Loucy (cell line): Measurements from ENCODE around the gene ABTB2.
A peak's percentile ranks its signal among the peaks of the same experiment; 100 is the strongest.

ENCODE experiments used
- H2AFZ ChIP-seq: fragments of 200-600 bp; sonication (generic); 2 replicates; pipeline ENCODE4 v1.6.0; 2016; ENCODE audit warnings: antibody characterized with exemption, mild to moderate bottlenecking, low read length, moderate library complexity
- H3F3A ChIP-seq: fragments of 200-600 bp; 2 replicates; pipeline ENCODE4 v1.6.0; 2016; ENCODE audit warnings: antibody characterized with exemption, low read depth, mild to moderate bottlenecking
- H3K27me3 ChIP-seq: fragments of 200-600 bp; sonication (generic); 2 replicates; pipeline ENCODE4 v1.6.1; 2014; ENCODE audit warnings: low read length, mild to moderate bottlenecking; ENCODE audit not compliant: insufficient read depth, poor library complexity, severe bottlenecking
- H3K36me3 ChIP-seq: fragments of 200-600 bp; sonication (generic); 2 replicates; pipeline ENCODE4 v1.6.1; 2016; ENCODE audit warnings: low read length; ENCODE audit not compliant: insufficient read depth
- H3K4me1 ChIP-seq: fragments of 200-600 bp; sonication (generic); 2 replicates; pipeline ENCODE4 v1.5.1; 2014; ENCODE audit warnings: low read length, mild to moderate bottlenecking; ENCODE audit not compliant: insufficient read depth, poor library complexity, severe bottlenecking
- H3K4me2 ChIP-seq: fragments of 200-600 bp; sonication (generic); 2 replicates; pipeline ENCODE4 v1.6.0; 2014; ENCODE audit warnings: antibody characterized with exemption, low read length, low read depth, mild to moderate bottlenecking; ENCODE audit not compliant: poor library complexity, severe bottlenecking
- H3K4me3 ChIP-seq: fragments of 200-600 bp; sonication (generic); 2 replicates; pipeline ENCODE4 v1.5.1; 2014; ENCODE audit warnings: low read length, mild to moderate bottlenecking, mixed read lengths; ENCODE audit not compliant: poor library complexity, severe bottlenecking
- H3K79me2 ChIP-seq: fragments of 200-600 bp; sonication (generic); 2 replicates; pipeline ENCODE4 v1.6.1; 2014; ENCODE audit warnings: low read length; ENCODE audit not compliant: insufficient read depth
- H3K9ac ChIP-seq: fragments of 200-600 bp; sonication (generic); 2 replicates; pipeline ENCODE4 v1.6.0; 2014; ENCODE audit warnings: mild to moderate bottlenecking, low read depth, low read length, moderate library complexity; ENCODE audit not compliant: poor library complexity, severe bottlenecking
- H3K9me2 ChIP-seq: fragments of 200-600 bp; sonication (generic); replicated peaks from 2 replicates; pipeline ENCODE4 v1.6.1; 2016; ENCODE audit warnings: low read depth, low read length, mixed read lengths
- H3K9me3 ChIP-seq: fragments of 200-600 bp; sonication (generic); 2 replicates; pipeline ENCODE4 v1.6.1; 2014; ENCODE audit warnings: mild to moderate bottlenecking, antibody characterized with exemption, low read length, low read depth; ENCODE audit not compliant: insufficient read depth
- H4K20me1 ChIP-seq: fragments of 200-600 bp; sonication (generic); 2 replicates; pipeline ENCODE4 v1.6.0; 2014; ENCODE audit warnings: antibody characterized with exemption, low read length, mild to moderate bottlenecking; ENCODE audit not compliant: insufficient read depth, poor library complexity, severe bottlenecking
- EZH2phosphoT487 ChIP-seq: fragments of 200-600 bp; IDR thresholded peaks from 2 replicates; pipeline ENCODE4 v1.6.1; 2018; ENCODE audit warnings: antibody characterized with exemption, mild to moderate bottlenecking, moderate library complexity, borderline replicate concordance
- TF ChIP-seq, protein P1 (sequence below): fragments of 200-600 bp; sonication (generic); conservative IDR thresholded peaks from 2 replicates; pipeline ENCODE4 v1.5.1; 2014; ENCODE audit warnings: mild to moderate bottlenecking, antibody characterized with exemption, low read length

The ABTB2 gene

DNA sequence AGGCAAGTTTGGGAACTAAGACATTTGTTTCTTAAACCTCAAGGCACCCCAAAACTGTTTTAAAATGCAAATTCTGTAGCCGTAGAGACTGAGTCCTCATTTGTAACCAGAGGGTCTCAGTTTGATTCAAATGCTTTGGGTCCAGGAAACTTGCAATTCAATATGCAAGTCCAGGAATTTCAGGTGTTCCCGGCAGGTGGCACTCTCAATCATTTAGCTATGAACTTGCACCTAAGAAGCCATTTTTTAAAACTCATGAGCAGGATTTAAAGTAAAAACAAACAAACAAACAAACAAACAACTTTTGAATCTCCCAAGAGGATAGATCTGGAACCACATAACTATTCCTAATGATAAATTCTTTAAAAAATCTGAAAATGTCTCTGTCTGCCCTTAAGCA is 8.7 kb upstream of the ABTB2 start:
- Histone ChIP-seq H3K4me2 (no peak overlapping the region), H3K36me3 (no peaks in the 10 kb centered on the region), H3K9me2 (no peaks in the 10 kb centered on the region), H4K20me1 (no peaks in the 10 kb centered on the region), H3K4me3 (no peak overlapping the region), H3K4me1 (peaks cover 13% of the 10 kb centered on the region), H3F3A (no peaks in the 10 kb centered on the region), H3K79me2 (no peaks in the 10 kb centered on the region), H2AFZ (no peak overlapping the region), H3K9ac (no peak overlapping the region), H3K27me3 (no peaks in the 10 kb centered on the region), H3K9me3 (no peaks in the 10 kb centered on the region)
- no peak for TF ChIP-seq EZH2phosphoT487
- TF ChIP-seq, protein P1, sequence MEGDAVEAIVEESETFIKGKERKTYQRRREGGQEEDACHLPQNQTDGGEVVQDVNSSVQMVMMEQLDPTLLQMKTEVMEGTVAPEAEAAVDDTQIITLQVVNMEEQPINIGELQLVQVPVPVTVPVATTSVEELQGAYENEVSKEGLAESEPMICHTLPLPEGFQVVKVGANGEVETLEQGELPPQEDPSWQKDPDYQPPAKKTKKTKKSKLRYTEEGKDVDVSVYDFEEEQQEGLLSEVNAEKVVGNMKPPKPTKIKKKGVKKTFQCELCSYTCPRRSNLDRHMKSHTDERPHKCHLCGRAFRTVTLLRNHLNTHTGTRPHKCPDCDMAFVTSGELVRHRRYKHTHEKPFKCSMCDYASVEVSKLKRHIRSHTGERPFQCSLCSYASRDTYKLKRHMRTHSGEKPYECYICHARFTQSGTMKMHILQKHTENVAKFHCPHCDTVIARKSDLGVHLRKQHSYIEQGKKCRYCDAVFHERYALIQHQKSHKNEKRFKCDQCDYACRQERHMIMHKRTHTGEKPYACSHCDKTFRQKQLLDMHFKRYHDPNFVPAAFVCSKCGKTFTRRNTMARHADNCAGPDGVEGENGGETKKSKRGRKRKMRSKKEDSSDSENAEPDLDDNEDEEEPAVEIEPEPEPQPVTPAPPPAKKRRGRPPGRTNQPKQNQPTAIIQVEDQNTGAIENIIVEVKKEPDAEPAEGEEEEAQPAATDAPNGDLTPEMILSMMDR, result peak; percentile 71

DNA sequence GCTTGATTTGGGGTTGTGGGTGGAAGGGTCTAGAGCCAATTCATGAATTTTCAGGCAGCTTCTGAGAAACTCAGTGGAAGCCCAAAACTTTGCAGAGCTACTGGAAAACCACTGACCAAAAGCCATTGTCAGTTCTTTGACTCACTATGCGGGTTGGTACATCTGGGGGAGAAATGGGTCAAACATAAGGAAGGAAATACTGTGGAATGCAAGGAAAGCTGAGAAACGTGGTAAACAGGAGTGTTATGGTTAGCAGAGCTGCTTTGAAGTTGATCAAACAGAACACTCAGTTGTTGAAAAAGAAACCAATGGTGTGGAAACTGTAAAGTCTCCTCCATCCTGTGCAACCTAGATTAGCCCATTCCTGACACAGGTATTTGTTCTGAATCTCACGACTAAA is 6.3 kb upstream of the ABTB2 start:
- no peaks in the 10 kb centered on the region for H3K9me3 ChIP-seq
- TF ChIP-seq EZH2phosphoT487, result no peak
- TF ChIP-seq, protein P1, result no peak
- H3K9ac ChIP-seq, result no peak overlapping the region
- no peaks in the 10 kb centered on the region for H3K36me3 ChIP-seq
- no peaks in the 10 kb centered on the region for H3K9me2 ChIP-seq
- H3F3A ChIP-seq, result no peaks in the 10 kb centered on the region
- no peaks in the 10 kb centered on the region for H4K20me1 ChIP-seq
- H3K4me2 ChIP-seq, result no peak overlapping the region
- H3K79me2 ChIP-seq, result no peaks in the 10 kb centered on the region
- no peaks in the 10 kb centered on the region for H3K27me3 ChIP-seq
- no peak overlapping the region for H2AFZ ChIP-seq
- no peak overlapping the region for H3K4me3 ChIP-seq
- H3K4me1 ChIP-seq, result peaks cover 22% of the 10 kb centered on the region

DNA sequence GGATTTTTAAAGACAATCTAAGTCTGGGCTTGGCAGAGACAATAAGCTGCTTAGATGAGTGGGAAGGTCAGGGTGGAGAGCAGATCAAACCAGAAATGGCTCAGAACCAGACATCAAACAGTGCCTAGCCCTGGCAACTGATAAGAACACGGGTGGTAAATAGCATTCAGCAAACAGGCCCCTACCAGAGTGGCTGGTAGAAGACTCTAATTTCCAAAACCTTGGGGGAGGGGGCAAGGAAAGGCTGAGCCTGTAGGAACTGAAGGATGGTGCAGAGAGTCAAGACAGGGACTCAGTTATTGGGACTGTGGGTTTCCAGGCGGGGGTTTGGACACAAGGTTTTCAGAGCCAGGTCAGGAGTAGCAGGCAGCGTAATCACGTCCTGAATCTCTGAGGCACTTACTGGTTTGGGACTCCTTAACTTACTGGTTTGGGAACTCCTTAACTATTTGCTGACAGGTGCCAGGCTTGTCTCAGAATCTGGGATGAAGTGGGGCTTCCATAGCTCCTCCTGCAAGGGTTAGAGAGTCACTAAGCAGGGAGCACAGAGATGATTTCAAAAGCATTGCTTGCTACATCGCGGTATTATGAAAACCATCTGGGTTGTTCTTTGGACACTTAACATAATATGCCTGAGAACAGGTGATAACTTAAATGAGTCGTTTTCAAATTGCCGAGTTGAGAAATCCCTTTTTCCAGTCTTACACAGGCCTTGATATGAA is 5.7 kb upstream of the ABTB2 start:
- Histone ChIP-seq H3K9me3 (no peaks in the 10 kb centered on the region), H3K9me2 (no peaks in the 10 kb centered on the region), H4K20me1 (no peaks in the 10 kb centered on the region), H2AFZ (no peak overlapping the region), H3K4me2 (no peak overlapping the region), H3K36me3 (no peaks in the 10 kb centered on the region), H3K27me3 (no peaks in the 10 kb centered on the region), H3K79me2 (no peaks in the 10 kb centered on the region), H3K9ac (no peak overlapping the region), H3F3A (no peaks in the 10 kb centered on the region), H3K4me3 (no peak overlapping the region), H3K4me1 (peaks cover 26% of the 10 kb centered on the region)
- no peak for TF ChIP-seq EZH2phosphoT487
- TF ChIP-seq, protein P1, result no peak
